ENCODE measurements around the gene CD300LG.
"Not testable (repeated sequence)": the region's sequence is repeated elsewhere in the genome, so short reads cannot be mapped to it uniquely, and the experiment has no call there.

Gene CD300LG

DNA sequence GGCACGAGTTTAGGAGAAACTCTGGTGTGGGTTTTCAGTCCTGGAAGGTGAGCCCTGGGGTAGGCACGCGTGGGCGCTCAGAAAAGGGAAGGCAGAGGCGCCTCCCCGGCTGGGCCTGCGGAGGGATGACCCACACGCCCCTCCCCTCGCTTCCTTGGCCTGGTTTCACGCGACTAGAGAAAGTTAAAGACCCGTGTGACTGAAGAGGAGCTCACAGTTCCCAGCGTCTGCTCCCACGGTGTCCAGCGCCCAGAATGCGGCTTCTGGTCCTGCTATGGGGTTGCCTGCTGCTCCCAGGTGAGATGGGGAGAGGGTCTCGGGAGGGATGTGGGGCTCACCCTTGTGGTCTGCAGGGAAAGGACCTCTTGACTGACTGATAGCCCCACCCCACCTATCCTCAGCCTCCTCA, at the start of gene CD300LG:
Gene CD300LG (plus strand): TSS at position 214 of the 409 bp plus-strand sequence. CDS start 41 bp downstream, at position 255.
- no peak for FAIRE-seq

- not testable (repeated sequence) for FAIRE-seq
Observed at GRCh38 chr17:43798024-43798423, 49.0 kb upstream of the CD300LG start.

- no peak for FAIRE-seq
Observed at GRCh38 chr17:43799047-43799446, 47.9 kb upstream of the CD300LG start.

DNA sequence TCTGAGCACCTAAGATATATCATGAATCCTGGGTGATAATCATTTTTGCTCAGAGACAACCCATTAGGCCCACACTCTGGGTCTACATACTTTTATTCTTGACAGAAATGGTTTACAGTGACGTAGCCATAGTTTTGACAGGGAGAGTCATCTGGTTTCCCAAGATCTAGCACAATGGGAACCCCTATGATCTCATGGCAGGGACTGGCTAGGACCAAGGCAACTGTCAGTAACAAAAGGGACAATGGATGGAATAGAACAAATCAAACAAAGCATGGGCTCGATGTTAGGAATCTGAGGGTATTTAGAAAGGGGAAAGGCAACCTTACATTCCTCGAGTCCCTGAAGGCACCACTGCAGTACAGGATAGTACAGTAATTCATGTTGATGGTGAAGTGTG, 46.2 kb upstream of the CD300LG start:
- no peak for FAIRE-seq

DNA sequence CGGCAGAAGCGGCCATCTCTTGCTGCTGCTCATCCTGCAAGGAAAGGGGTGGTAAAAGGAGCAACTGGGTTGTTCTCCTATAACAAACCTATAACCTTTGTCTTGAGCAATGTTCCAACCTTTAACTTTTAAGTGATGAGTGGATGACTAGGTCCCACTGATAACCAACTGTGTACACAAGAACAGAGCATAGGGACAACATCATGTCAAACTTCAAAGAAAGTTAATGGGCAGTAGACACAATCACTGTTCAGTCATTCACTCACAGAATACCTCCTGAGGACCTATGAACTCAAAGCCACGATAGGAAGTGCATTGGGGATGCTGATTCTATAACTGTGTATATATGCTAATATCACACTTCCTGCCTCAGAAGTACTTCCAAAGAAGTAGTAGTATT, 45.1 kb upstream of the CD300LG start:
- no peak for FAIRE-seq

GRCh38 chr17:43803758-43804157, 43.2 kb upstream of the CD300LG start:
- FAIRE-seq, result no peak

GRCh38 chr17:43805117-43805516, 41.9 kb upstream of the CD300LG start:
- FAIRE-seq, result no peak

DNA sequence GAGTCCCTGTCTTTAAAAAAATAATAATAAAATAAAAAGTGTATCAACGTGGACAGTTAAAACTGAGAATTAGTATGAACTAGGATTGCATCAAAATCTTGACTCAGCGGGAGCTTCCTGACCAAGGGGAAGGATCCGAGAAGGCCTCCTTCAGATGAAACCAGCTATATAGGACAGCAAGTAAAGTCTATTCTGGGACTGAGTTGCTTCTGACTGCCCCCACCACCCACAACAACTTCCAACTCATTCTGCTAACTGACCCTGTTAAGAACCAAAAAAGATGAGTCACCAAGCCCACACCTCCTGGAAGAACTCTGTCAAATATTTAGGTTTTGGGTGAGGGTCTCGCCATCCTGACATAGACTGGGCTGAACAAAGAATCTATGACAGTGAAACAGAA, 38.9 kb upstream of the CD300LG start:
- FAIRE-seq, result no peak

DNA sequence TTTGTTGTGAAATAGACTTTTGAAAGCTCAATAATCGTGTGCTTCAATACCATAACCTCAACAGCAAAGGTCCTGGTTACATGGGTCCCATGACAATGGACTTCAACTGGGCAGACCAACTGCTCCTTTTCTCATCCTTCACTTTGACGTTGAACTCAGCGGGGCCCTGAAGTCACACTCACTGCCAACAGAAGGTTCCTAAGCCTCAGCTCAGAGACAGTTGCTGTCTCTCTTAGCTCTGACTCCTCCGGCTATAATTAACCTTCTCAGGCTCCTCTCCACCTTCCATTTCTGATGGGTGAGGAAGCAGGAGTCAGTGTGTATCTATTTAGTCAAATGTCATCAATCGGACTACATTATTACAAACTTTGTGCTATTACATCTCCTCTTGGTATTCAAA, 37.9 kb upstream of the CD300LG start:
- FAIRE-seq, result no peak

DNA sequence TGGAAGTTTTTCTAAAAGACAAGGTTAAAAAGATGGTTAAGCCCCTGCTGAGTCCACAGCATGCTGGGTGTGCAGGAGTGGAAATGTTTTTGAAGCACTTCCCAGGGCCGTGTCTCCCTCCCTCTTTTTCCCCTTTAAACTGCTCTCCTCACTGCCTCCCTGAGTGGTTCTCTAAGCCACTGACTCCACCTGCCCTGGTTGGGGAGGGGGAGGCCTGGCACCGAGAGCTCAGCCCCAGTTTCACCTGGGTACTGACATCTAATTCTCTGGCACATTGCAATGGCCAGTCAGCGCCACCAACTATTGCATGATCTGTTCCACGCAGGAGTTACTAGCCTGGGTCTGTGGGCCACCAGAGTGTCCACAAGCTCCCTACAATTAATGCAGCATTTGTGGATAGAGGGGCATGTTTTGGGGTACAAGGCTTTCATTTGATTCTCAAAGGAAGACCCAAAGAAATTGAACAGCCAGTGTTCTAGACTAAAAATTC, 36.7 kb upstream of the CD300LG start:
- FAIRE-seq, result no peak

DNA sequence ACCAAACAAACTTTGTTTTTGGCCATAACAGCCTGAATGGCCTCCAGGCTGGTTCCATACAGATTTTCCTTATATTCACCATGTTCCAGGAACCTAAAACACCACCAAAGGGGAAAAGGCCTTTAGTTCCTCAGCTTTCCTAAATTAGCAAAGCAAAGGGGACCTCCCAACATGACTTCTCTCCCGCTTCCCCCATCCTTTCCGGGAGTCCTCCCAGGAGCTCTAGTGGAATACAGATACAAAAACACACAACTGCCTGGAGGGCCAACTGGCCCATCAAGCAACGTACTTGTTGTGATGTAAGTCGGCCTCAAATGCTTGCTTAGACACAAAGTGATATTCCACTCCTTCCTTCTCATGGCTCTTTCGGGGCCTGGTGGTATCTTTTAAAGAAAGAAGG, 36.2 kb upstream of the CD300LG start:
- no peak for FAIRE-seq

DNA sequence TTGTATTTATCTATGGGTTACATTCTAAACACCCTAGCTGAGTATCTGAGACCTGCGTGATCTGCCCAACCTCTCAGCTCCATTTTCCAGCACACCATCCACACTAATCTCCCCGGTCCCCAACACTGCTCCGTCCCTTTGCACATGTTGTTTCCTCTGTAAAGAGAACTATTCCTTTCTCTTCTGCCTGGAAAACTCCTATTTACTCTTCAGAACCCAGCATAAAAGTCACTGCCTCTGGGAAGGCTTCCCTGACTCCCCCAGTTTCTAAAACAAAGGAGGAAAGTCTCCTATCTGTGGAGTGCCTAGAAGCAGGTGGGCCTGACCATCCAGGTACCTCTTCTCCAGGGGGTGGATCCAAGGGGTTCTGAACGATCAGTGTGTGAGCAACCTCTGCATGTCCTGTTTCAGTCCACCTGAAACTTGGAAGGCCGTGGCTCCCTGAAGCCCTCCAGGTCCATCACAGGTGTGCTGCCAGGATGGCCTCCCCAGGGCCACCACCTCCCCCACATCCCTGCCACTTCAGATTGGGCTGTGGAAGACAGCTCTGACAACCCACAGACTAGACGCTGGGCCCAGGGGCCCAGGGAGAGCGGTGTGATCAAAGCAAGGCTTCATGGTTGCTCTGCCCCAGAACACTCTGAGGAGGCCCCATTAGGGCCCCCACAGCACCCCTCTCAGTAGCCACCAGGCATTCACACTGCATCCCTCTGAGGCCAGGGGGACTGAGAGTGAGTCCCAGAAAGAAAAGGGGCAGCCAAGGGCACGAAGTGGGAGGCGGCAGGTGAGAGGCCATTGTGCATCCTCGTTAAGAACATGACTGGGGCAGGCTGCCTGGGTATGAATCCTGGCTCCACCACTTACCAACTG, 34.3 kb upstream of the CD300LG start:
- FAIRE-seq, result no peak

DNA sequence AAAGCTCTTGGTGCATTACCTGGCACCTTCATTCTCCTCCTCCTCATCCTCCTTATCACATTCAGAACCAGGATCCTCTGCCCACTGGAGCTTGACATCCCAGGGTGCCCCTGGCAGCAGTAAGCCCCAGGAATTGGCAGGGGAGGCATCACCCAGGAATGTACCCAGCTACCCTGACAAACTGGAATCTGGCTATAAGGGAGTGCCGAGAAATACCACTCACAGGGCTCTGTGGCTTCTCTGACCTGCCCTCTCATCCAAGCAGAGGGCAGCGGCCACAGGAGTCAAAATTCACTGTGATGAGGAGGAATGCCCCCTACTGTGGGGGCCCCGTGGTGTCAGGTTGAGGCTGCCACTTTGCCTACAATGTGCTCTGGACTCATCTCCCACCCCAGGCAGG, 33.6 kb upstream of the CD300LG start:
- FAIRE-seq, result no peak

DNA sequence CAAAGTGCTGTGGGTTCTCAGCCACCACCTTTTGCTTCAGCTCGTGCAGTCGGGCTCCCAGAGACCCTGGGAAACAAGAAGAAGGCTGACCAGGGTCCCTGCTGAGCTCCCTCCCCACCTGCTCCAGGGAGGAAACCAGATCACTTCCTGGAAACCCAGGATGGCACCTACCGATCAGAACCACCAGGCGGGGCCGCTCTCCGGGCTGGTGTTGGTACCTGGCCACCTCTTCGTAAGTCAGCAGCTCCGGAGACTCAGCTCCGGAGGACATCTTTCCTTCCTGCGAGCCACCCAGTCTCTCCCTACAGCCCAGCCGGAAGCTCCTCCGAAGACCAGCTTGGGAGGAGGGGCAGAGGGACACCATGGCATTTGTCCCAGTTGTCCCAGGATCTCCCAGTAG, 33.0 kb upstream of the CD300LG start:
- FAIRE-seq, result no peak

DNA sequence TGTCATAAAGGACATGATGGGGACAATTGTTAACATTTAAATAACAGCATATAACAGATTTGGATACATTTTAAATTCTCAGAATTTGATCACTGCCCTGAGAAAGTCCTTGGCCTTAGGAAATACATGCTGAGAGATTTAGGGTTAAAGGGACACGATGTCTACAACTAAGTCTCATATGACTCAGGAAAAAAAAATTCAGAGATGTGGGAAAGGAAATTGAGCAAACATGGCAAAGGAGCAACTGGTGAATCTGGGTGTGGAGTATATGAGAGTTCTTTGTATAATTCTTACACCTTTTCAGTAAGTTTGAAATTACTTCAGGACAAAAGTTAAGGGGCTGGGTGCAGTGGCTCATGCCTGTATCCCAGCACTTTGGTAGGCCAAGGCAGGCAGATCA, 32.3 kb upstream of the CD300LG start:
- no peak for FAIRE-seq

GRCh38 chr17:43816336-43817320, 30.3 kb upstream of the CD300LG start:
- FAIRE-seq, result no peak

- FAIRE-seq, result no peak
Observed at GRCh38 chr17:43817826-43818225, 29.1 kb upstream of the CD300LG start.

DNA sequence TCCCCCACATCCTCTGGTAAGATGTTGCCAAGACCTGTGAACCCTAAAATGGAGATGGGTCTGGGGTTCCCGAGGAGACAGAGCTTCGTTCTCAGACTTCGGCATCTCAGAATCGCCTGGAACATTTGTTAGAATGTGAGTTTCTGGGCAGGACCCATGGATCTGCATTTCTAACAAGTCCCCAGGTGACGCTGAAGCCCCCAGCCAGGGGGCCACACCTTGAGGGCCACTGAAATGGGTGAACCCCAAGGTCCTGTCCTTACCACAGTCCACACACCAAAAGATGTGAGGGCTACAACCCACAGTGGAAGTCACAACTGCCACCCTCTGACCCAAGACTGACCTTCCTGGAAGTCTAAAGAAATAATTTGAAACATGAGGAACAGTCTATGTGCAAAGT, 28.0 kb upstream of the CD300LG start:
- FAIRE-seq, result no peak

DNA sequence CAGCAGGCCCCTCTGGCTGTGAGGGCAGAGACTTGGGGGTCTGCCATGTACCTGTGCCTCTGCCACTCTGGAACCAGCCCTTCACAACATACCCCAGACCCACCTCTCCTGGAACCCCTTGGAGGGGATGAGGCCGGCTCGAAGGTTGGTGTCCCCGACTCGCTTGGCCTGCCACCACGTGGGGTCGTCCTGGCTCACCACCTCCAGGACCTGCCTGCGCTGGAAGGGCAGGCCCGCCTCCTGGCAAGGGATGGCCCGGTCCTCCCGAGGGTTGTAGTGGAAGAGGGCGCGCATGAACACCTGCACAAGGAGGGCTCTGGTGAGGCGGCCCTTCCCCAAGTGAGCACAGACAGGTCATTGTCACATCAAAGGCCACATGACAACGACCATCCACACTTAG, 26.2 kb upstream of the CD300LG start:
- FAIRE-seq, result no peak

- FAIRE-seq, result no peak
Observed at GRCh38 chr17:43822570-43823190, 24.3 kb upstream of the CD300LG start.

- FAIRE-seq, result no peak
Observed at GRCh38 chr17:43823350-43824084, 23.5 kb upstream of the CD300LG start.

GRCh38 chr17:43825567-43825966, 21.4 kb upstream of the CD300LG start:
- no peak for FAIRE-seq
